ENCODE data around the gene PDPR.
"Not testable (repeated sequence)": the region's sequence is repeated elsewhere in the genome, so short reads cannot be mapped to it uniquely, and the experiment has no call there.

PDPR gene

GRCh38 chr16:70113982-70114826 is at the start of gene PDPR:
PDPR (plus strand) TSS chr16:70114332; CDS start chr16:70120493, 6,161 bp downstream.
- DNase-seq, result peak; percentile 52

DNA sequence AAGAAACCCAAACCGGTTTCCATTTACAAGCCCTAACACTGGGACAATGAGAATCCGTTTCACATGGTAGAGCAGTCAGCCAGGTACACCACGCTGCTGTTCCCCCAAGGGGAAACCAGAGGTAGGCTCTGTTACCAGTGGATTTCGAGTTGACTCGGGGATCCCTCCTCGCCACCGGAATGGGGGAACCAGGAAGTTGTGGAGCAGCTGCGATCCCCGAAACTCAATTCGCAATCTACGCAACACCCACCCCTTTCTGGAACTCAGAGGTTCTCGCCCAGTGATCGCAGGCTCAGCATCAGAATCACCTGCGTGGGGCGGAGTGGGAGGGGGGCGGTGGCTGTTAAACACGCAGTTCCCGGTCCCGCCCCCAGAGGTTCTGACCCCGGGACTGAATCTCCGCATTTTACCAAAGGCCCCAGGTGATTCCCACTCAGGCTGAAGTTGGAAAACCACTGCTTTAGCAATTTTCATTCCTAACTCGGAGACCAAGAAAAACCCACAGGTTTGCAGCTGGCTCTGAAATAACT is 49.2 kb upstream of the PDPR start:
- DNase-seq, result not testable (repeated sequence)

- not testable (repeated sequence) for DNase-seq
These were observed 48.8 kb upstream of the PDPR start for GRCh38 chr16:70065376-70065745.

DNA sequence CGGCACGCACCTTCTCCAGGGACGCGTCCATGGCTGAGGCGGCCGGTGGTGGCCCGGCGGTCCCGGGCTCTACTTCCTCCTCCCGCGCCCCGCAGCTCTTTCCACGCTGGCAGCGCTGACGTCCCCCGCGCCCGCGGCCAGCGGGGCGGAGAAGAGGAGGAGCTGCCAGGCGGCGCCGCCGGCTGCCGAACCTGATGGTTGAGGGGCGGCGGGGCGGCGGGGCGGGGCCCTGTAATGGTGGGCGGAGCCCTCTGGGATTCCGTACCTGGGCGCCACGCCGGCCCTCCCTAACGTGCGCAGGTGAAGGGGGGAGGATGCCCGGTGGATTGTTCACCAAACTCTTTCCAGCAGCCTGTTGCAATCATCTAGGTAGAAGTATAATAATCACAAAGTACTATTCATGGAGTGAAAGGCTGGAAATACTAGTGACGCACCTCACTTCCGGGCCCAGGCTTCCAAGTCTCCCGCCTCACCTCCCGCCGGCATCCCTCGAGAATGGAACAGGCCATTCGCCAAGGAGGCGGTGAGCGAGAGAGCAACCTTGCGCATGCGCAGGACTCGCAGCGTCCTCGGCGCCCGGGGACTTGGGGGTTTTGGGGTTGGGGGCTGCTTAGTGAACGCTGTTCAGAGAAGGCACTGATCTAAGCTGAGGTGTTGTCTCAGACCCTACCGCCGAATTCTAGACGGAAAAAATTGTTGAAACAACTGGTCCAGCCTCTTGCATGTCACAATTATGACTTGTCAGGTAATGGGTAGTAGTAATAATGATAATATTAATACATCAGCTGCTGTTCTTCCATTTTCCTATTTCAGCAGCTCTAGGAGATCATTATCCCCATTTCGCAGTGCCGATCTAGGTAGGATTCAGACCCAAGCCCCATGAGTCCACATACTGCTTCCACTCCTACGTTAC is 48.1 kb upstream of the PDPR start:
- DNase-seq, result peak; percentile 52

DNA sequence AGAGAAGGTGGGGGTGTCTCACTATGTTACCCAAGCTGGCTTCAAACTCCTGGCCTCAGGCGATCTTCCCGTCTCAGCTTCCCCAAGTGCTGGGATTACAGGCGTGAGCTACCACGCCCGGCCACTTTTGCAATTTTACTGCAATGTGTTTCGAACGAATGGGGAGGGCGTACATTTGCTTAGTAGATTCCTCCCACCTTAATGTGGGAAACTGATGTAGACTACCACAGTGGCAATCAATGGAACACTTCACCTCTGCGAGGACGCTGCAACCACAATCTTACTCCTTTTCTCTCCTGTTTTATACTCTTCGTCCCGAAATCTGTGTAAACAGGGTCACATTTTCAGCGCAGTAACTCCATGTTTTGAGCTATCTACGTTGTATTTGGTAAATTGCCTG is 47.4 kb upstream of the PDPR start:
- DNase-seq, result not testable (repeated sequence)

DNA sequence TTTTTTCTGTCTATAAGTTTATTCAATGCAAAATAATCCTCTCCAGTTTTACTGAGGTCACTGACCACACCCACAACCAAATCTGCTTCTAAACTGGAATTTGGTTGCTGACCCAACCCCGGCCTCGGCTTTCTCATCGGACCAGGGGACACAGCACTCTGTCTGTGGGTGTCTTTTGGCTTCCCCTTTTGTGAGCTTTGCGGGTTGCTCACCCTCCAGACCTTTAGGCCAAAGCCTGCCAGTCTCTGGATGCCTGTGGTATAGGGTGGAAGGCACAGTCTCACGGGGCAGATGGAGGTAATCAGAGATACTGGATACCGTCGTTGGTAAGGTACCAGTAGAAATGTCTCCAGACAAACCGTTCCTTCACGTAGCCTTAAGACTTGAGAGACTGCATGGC is 35.1 kb upstream of the PDPR start:
- not testable (repeated sequence) for DNase-seq

DNA sequence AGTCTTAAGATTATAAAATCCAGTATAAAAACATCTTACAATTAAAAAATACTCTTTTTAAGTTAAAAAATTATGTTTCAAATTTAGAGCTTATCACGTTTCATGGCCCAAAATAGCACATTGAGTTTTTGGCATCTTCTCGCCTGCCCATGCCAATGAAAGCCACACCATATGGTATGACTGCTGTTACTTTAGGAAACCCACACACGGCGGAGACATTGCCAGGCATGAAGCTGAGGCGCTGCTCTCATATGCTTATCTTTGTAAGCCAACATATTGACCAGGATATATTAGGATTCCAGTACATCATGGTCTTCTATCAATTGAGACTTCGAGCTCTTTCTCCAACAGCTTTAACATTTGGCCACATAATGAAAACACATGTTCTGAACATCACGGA is 32.9 kb upstream of the PDPR start:
- DNase-seq, result peak; percentile 55

- not testable (repeated sequence) for DNase-seq
These were observed 30.2 kb upstream of the PDPR start for GRCh38 chr16:70083931-70084330.

DNA sequence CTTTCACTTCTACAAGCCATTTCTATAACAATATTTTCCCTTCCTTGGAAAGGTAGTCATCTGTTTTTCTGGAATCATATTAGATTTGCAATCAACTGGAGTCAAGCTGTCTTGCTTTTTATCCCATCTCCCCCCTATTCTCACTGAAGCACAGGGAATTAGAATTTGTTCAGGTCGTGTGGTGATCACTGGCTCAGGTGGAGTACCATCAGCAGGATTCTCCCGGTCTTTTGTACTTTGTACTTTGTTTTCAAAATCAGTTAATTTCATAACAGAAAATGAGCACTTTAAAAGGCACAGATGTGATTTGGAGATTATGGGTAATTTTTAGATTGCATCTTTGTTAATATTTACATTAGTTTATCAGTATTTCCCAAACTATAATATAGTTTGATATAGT is 26.0 kb upstream of the PDPR start:
- DNase-seq, result not testable (repeated sequence)

GRCh38 chr16:70088877-70089276 is 25.3 kb upstream of the PDPR start:
- not testable (repeated sequence) for DNase-seq

GRCh38 chr16:70089289-70089688 is 24.8 kb upstream of the PDPR start:
- not testable (repeated sequence) for DNase-seq

GRCh38 chr16:70091104-70091503 is 23.0 kb upstream of the PDPR start:
- not testable (repeated sequence) for DNase-seq

DNA sequence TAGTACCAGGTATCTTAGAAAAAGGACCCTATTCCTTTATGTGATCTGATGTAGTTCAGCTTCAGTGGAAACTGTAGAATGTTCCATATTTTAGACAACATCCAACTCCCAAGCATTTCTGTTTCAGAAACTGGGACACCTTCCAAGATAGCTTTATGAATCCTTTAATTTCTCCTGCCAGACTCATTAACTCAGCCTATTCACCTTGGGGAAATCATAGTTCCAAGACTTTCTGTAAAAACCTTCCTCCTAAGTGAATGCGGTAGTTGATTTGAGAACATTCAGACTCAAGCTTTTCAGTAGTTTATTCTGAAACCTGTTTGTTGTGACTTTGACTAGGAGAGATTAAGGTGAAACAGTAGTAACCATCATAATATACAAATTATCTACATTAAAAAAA is 20.0 kb upstream of the PDPR start:
- not testable (repeated sequence) for DNase-seq

- DNase-seq, result not testable (repeated sequence)
These were observed 4.4 kb upstream of the PDPR start for GRCh38 chr16:70109583-70110279.

DNA sequence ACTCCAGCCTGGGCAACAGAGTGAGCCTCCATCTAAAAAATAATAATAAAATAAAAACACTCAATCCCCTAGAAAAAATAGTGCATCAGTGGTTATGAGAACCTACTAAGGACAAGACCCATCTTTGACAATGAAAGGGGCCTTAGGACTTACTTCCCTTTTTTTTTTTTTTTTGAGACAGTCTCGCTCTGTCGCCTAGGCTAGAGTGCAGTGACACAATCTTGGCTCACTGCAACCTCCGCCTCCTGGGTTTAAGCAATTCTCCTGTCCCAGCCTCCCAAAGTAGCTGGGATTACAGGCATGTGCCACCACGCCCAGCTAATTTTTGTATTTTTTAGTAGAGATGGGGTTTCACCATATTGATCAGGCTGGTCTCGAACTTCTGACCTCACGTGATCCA is 2.0 kb upstream of the PDPR start:
- DNase-seq, result not testable (repeated sequence)

- not testable (repeated sequence) for DNase-seq
These were observed 542 bp upstream of the PDPR start for GRCh38 chr16:70113599-70113981.

DNA sequence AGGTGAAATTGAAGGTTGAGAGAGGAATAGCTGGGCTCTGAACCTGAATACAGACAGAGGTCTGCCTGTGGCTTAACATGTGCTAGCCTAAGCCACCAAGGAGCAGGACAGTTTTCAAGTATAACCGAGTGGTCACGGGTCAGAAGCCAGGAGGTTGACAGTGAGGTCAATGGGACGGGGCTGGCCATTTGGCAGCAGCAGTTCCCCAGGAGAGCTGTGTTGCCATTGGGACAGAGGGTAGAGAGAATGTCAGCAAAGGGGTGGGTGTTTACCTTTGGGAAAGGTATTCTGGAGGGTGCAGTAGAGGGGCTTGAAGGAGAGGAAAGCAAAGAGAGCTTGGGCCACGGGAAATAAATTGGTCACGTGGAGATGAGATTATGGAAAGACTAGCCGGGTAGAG is 4.2 kb downstream of the PDPR start:
- DNase-seq, result not testable (repeated sequence)

DNA sequence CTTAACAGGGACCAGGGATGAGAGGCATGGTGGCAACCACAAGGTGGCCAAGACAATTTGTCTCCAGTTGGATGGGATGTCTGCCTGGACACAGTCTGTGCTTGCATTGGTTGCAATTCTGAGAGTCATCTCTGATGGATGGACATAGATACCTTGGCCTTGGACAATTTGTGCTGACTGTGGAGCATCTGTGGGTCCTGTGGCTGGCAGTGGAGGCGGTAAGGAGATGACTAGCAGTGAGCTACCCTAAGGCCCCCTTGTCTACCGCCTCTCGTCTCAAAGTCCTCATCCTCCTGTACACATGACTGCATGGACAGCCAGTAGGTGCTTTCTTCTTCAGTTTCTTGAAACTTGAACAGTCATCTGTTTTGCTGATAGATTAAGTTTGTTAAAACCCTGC is 4.6 kb downstream of the PDPR start:
- not testable (repeated sequence) for DNase-seq

DNA sequence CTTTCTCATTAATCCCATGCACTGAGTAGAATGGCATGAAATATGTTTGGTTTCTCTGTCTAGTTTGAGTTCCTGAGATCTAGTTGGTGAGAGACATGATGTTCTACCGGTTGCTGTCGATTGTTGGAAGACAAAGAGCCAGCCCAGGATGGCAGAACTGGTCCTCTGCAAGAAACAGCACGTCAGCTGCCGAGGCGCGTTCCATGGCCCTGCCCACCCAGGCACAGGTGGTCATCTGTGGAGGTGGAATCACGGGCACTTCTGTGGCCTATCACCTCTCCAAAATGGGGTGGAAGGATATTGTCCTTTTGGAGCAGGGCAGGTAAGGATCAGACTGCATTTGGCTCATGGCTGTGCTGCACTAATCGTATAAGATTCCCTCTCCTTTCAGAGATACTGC is 6.3 kb downstream of the PDPR start:
- not testable (repeated sequence) for DNase-seq

DNA sequence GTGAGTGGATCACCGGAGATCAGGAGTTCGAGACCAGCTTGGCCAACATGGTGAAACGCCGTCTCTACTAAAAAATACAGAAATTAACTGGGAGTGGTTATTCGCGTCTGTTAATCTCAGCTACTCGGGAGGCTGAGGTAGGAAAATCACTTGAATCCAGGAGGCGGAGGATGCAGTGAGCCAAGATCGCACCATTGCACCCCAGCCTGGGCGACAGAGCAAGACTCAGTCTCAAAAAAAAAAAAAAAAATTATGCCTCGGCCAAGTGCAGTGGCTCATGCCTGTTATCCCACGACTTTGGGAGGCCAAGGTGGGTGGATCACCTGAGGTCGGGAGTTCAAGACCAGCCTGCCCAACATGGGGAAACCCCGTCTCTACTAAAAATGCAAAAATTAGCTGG is 9.7 kb downstream of the PDPR start:
- not testable (repeated sequence) for DNase-seq

DNA sequence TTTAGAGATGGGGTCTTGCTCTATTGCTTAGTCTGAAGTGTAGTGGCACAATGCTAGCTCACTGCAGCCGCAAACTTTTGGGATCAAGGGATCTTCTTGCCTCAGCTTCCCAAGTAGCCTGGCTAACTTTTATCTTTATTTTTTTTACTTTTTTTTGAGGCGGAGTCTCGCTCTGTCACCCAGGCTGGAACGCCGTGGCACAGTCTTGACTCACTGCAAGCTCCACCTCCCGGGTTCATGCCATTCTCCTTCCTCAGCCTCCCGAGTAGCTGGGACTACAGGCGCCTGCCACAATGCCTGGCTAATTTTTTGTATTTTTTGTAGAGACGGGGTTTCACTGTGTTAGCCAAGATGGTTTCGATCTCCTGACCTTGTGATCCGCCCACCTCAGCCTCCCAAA is 12.1 kb downstream of the PDPR start:
- not testable (repeated sequence) for DNase-seq

DNA sequence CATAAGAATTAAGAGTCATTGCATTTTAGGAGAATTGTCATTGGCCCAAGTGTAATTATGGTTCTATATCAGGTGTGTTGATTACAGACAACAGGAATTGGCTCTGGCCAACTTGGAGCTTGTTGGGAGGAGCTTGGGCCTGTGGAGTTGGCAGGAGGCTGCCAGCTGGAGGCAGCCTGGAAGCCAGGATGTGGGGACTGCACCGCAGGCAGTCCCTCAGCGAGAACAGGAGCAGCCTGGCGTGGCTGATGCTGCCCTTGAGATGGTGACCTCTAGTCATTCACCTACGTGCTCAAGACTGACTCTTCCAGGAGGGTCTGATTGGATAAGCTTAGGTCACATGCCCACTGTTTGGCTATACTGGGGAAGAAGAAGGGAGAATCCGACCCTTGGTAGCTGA is 13.6 kb downstream of the PDPR start:
- not testable (repeated sequence) for DNase-seq

- not testable (repeated sequence) for DNase-seq
These were observed 14.7 kb downstream of the PDPR start for GRCh38 chr16:70128844-70129243.
